Astrocyte of the spinal cord (primary cell): ENCODE data around the gene CASP4.
A peak's percentile ranks its signal among the peaks of the same experiment; 100 is the strongest.

Source experiments
- DNase-seq: peaks from one replicate; pipeline ENCODE4 v3.0.0; 2011; ENCODE audit warnings: low read depth, low spot score
- H3K4me3 ChIP-seq: 2 replicates; pipeline ENCODE4 v1.5.1; 2011; ENCODE audit warnings: low read depth, mild to moderate bottlenecking, low read length, moderate library complexity
- in situ Hi-C: cut with HindIII; loops from 2 replicates; pipeline ENCODE4 v1.10.0; 2017; ENCODE audit warnings: low sequenced_read_pairs
- TF ChIP-seq, protein P1 (sequence below): IDR thresholded peaks from 2 replicates; pipeline ENCODE4 v1.5.1; 2012; ENCODE audit warnings: low read depth, mild to moderate bottlenecking, low read length, inconsistent platforms

The CASP4 gene

DNA sequence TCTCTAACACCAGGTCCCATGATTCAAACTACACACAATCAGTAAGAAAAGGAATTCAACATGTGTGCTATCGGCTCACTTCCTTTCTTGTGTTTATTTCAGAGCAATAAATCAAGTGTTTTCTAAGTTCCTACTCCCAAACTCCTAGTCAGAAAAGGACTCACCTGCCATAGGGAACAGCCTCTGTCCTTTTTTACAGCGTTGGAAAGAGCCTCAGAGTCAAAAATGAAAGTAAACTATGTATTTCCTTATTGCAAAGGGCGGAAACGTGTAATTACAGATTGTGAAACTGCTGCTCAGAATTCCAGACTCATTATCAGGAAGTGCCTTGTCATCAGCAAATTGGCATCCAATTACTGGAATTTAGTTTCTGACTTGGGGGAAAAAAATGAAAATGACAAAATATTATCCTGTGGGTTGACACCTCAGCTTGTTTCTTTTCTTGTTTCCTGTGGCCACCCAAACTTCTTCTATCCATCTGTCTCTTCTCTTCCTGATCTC lies at the start of gene CASP4:
CASP4 (minus strand) TSS at position 220 of the 501 bp plus-strand sequence; CDS start at position 171, 49 bp downstream.
- TF ChIP-seq, protein P1, sequence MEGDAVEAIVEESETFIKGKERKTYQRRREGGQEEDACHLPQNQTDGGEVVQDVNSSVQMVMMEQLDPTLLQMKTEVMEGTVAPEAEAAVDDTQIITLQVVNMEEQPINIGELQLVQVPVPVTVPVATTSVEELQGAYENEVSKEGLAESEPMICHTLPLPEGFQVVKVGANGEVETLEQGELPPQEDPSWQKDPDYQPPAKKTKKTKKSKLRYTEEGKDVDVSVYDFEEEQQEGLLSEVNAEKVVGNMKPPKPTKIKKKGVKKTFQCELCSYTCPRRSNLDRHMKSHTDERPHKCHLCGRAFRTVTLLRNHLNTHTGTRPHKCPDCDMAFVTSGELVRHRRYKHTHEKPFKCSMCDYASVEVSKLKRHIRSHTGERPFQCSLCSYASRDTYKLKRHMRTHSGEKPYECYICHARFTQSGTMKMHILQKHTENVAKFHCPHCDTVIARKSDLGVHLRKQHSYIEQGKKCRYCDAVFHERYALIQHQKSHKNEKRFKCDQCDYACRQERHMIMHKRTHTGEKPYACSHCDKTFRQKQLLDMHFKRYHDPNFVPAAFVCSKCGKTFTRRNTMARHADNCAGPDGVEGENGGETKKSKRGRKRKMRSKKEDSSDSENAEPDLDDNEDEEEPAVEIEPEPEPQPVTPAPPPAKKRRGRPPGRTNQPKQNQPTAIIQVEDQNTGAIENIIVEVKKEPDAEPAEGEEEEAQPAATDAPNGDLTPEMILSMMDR: no peak
- peak; percentile 64 for DNase-seq
- in situ Hi-C loops: no loop called here
- peak within 1 kb of the TSS; percentile 47 for H3K4me3 ChIP-seq

DNA sequence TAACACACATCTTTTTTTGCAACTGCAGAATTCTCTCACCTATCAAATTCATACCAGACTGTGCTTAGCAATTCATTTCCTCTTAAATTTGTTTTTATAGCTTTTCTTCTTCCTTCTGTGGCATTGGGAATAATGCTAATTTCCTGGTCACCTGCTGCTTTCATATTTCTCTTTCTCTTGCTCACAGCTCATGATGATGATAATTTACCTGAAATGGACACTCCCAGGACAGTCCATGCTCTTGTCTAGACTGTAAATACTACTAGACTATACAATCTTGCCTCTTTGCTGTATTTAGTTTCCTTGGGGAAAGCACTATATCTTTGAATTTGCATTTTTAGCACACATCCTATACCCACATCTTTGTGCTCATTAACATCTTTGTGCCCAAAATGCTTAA lies 39.1 kb upstream of the CASP4 start:
- in situ Hi-C loops: no loop called here
- TF ChIP-seq, protein P1: no peak
- no peak for DNase-seq
- no peak overlapping the region for H3K4me3 ChIP-seq

DNA sequence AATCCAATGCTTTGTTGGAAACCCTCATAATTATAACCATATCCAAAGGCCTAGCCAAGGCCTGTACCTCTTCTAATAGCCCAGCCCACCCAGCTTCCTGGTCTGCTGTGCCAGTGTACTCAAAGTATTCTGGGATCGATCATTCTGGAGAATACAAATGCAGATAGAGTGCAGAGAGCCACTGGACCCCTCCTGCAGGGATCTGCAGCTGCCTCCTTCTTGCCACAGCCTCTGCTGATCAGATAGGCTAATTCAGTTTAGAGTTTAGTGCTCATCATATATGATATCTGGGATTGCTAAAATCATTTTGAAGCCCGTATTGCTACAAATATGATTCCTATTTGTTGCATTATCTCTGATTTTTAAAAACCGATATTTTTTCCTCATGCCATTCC lies 37.1 kb upstream of the CASP4 start:
- DNase-seq: no peak
- in situ Hi-C loops: no loop called here
- TF ChIP-seq, protein P1: no peak
- H3K4me3 ChIP-seq: no peak overlapping the region

DNA sequence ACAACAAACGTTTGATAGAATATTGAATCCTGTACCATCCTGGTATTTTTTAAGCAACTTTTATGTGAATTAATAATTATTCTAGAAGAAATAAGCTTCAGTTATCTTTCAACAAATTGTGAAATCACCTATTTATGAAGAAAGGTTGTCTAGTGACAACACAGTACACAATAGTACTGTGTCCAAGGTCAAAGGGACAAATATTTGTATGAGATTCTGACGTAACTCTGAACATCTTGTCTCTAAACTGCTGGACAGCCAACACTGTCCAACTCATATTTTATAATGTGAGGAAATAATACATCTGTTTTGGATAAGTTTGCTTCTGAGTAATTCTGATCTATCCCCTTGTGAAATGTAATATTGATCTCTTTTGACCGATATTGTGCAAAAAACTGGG lies 35.6 kb upstream of the CASP4 start:
- no peak overlapping the region for H3K4me3 ChIP-seq
- TF ChIP-seq, protein P1: no peak
- no peak for DNase-seq
- in situ Hi-C loops: no loop called here

DNA sequence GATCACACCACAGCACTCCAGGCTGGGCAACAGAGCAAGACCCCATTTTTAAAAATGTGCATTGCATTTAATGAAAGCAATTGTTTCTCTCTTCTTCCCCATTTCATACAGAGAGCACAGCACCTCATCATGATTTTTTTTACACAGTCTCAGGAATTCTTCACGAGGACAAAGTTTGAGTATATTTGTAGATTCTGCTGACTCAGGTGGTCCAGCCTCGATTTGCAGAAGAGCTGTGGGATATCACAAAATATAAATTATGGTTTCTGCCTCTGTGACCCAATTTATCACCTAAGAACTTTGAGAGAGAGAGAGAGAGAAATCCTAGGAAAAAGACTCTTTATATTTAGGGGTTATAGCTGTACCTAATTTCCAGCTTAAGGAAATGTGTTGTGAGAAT lies 34.8 kb upstream of the CASP4 start:
- TF ChIP-seq, protein P1: no peak
- no peak for DNase-seq
- in situ Hi-C loops: no loop called here
- H3K4me3 ChIP-seq: no peak overlapping the region

DNA sequence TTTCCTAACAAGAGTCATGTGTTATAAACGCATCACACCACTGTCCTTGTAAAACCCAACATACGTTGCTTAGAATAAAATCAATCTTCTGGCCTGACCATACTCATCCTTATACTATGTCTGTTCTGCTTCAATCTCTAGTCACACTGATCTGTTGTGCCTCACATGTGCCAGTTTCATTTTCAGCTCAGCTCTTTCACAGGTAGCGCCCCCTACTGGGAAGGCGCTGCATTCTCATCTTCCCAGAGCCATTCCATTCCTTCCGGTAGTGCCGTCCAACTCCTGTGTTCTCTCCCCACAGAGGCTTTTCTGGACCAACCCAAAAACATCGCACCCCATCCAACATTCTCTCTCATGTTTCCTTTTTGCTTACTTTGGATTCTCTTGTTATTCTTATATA lies 32.4 kb upstream of the CASP4 start:
- no peak for DNase-seq
- H3K4me3 ChIP-seq: no peak overlapping the region
- in situ Hi-C loops: no loop called here
- TF ChIP-seq, protein P1: peak; percentile 47

DNA sequence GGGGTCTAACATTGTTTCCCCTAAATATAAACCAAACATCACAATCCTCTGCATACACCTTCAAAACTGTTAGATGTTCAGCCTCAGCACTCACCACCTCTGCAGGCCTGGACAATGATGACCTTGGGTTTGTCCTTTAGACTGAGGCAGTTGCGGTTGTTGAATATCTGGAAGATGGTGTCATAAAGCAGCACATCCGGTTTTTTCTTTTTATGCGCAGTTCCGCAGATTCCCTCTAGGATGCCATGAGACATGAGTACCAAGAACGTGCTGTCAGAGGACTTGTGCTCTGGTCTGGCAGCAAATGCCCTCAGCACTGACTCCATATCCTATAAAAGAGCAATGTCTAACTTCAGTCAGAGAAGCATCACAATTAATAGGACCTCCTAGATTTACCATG lies 31.8 kb upstream of the CASP4 start:
- no peak for DNase-seq
- TF ChIP-seq, protein P1: no peak
- H3K4me3 ChIP-seq: no peak overlapping the region
- in situ Hi-C loops: no loop called here
